IPS-18c (cell line): ENCODE measurements around the gene TECPR1.

Source experiments
- H3K4me3 ChIP-seq: 2 replicates; pipeline ENCODE4 v1.7.0; 2013; ENCODE audit warnings: low read depth, mild to moderate bottlenecking, low read length, moderate library complexity; ENCODE audit not compliant: insufficient read depth
- H3K9me3 ChIP-seq: one replicate; pipeline ENCODE4 v1.6.1; 2013; ENCODE audit warnings: mild to moderate bottlenecking, low read length, moderate library complexity; ENCODE audit not compliant: control insufficient read depth, insufficient read depth

Gene TECPR1, protein sequence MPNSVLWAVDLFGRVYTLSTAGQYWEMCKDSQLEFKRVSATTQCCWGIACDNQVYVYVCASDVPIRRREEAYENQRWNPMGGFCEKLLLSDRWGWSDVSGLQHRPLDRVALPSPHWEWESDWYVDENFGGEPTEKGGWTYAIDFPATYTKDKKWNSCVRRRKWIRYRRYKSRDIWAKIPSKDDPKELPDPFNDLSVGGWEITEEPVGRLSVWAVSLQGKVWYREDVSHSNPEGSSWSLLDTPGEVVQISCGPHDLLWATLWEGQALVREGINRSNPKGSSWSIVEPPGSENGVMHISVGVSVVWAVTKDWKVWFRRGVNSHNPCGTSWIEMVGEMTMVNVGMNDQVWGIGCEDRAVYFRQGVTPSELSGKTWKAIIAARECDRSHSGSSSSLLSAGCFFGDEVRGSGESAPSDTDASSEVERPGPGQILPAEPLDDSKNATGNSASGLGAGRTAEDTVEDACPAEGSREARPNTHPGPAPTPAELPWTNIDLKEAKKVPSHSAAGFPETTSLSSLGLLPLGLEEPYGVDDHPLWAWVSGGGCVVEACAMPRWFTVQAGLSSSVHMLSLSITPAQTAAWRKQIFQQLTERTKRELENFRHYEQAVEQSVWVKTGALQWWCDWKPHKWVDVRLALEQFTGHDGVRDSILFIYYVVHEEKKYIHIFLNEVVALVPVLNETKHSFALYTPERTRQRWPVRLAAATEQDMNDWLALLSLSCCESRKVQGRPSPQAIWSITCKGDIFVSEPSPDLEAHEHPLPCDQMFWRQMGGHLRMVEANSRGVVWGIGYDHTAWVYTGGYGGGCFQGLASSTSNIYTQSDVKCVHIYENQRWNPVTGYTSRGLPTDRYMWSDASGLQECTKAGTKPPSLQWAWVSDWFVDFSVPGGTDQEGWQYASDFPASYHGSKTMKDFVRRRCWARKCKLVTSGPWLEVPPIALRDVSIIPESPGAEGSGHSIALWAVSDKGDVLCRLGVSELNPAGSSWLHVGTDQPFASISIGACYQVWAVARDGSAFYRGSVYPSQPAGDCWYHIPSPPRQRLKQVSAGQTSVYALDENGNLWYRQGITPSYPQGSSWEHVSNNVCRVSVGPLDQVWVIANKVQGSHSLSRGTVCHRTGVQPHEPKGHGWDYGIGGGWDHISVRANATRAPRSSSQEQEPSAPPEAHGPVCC

DNA sequence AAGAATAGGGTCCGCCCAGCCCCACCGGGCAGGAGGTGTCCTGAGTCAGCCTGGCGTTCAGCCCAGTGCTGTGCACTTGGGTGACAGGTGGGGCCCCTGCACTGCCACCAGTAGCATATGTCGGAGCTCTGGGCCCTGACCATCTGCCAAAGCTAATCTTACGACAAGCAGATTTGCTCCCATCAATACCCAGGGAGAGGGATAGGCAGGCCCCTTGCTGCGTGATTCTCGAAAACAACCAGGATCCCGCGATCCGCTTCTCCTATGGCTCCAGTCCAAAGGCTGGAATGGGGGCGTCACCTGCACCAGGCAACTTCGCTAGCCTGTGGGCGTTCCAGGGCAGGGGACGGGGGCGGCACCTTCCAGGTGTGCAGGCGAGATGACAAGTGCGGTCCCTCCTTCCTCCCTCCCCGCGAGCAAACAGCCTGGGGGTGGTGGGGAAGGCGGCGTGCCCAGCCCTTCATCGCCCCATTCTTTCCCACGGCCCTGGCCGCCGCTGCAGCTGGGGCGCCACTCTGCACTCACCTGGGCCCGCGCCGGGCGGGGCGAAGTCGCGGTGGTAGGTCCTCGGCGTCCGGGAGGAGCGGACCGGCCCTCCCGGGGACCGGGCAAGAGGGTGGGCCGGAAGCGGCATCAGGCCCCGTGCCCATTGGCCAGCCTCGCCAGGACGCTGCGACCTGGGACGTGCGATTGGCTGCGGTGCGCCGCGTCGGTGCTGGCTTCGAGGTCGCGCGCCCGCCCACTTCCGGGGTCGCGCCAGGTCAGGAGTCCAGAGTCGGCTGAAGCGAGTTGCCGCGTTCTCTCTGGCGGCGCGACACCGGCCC lies at the start of gene TECPR1:
TSS of gene TECPR1 (minus strand) at position 632 of the 824 bp plus-strand sequence. CDS start 6,086 bp downstream, outside the sequence.
- Histone ChIP-seq H3K9me3 (no peaks in the 10 kb centered on the region), H3K4me3 (peak within 1 kb of the TSS; percentile 94)

GRCh38 chr7:98300595-98301372 lies 48.8 kb upstream of the TECPR1 start:
- H3K4me3 ChIP-seq = no peak overlapping the region; the same call in 1 of the 2 replicates

GRCh38 chr7:98297626-98298286 lies 45.7 kb upstream of the TECPR1 start:
- Histone ChIP-seq H3K9me3 (peaks cover 2% of the 10 kb centered on the region), H3K4me3 (no peak overlapping the region)

More at GRCh38 chr7:98300595-98301372, 48.8 kb upstream of the TECPR1 start:
- H3K9me3 ChIP-seq = peaks cover 2% of the 10 kb centered on the region

GRCh38 chr7:98296833-98297232 lies 44.8 kb upstream of the TECPR1 start:
- no peak overlapping the region for H3K4me3 ChIP-seq
- peaks cover 2% of the 10 kb centered on the region for H3K9me3 ChIP-seq

- no peak overlapping the region for H3K4me3 ChIP-seq
- peaks cover 2% of the 10 kb centered on the region for H3K9me3 ChIP-seq
These were observed 43.6 kb upstream of the TECPR1 start for GRCh38 chr7:98295467-98296192.

DNA sequence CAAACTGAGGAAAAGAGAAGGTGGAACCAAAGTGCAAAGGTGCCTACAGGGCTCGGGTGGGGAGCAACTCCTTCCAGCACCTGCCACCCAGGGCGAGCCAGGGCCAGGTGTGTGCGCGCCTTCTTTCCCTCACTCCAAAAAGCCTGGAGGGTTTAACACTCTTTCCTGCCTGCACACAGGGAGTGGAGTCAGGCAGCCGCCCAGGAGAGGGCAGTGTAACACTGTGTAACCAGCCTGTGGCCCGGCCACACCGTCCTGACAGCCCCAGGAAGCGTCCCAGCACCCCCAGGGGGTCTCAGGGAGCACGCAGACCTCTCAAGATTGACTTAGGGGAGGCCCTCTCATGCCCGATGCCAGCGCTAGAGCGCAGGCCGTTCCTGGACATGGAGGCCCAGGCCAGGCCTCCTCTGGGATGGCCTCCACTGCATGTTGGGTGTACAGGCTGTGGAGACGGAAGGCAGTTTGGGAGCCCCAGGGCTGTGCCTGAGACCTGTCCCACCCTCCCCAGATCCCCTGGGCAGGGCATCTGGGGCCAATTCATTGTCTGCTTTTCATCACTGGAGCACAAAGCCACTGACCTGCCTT lies 42.9 kb upstream of the TECPR1 start:
- no peak overlapping the region for H3K4me3 ChIP-seq
- H3K9me3 ChIP-seq = no peaks in the 10 kb centered on the region

DNA sequence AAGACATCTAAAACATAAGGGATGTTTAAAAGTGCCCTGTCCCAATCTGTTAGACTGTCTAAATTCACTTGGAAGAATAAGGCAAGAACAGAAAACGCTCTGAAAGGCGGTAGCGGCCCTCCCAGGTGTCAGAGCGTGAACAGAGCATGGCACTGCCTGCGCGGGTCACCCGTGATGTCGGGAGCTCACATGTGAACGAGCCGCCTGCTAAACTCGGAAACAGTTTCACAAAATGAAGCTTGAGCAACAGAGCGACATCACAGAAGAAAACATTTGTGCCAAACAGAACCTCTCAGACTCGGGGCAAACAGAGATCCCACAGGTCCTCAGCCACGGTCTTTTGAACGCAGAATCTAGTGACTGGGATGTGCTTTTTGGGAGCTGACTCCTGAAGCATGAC lies 42.3 kb upstream of the TECPR1 start:
- Histone ChIP-seq H3K9me3 (no peaks in the 10 kb centered on the region), H3K4me3 (no peak overlapping the region)

DNA sequence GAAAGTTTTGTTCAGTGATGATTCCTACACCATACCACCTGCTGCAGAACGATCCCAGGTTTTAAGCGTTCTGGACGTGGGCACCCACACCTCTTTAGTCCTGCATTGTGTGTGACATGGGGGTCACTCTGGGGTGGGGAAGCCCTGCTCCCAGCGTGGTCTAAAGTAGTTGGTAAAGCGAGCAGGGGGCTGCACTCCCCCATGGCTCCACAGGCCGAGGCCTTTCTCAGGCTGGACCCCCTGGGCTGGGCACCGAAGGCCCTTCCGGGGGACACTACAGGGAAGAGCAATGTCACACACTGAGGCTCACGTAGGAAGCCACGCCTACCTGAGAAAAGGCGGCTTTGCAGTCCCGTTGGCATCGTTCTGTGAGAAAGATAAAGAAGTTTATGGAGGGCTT lies 41.7 kb upstream of the TECPR1 start:
- H3K4me3 ChIP-seq = no peak overlapping the region
- no peaks in the 10 kb centered on the region for H3K9me3 ChIP-seq

DNA sequence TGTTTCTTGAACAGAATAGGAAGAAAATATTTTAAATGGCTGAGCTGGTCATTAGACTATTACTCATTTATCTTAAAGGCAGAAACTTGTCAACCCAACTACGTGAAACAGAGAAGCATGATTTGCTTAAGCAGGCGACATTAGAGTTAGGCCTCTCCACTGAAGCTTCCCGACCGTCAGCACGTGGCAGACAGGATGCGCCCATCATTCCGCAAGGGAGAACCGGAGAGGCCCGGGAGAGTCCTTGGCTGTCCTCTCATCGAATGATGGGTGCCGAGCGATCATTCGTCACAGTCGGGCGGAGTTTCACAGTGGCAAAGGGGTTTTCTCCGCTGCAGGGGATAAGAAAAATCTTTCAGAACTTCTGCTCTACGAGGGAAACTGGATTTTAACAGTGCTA lies 41.2 kb upstream of the TECPR1 start:
- no peak overlapping the region for H3K4me3 ChIP-seq
- H3K9me3 ChIP-seq = no peaks in the 10 kb centered on the region

- no peaks in the 10 kb centered on the region for H3K9me3 ChIP-seq
- no peak overlapping the region for H3K4me3 ChIP-seq
These were observed 39.7 kb upstream of the TECPR1 start for GRCh38 chr7:98291717-98292116.

DNA sequence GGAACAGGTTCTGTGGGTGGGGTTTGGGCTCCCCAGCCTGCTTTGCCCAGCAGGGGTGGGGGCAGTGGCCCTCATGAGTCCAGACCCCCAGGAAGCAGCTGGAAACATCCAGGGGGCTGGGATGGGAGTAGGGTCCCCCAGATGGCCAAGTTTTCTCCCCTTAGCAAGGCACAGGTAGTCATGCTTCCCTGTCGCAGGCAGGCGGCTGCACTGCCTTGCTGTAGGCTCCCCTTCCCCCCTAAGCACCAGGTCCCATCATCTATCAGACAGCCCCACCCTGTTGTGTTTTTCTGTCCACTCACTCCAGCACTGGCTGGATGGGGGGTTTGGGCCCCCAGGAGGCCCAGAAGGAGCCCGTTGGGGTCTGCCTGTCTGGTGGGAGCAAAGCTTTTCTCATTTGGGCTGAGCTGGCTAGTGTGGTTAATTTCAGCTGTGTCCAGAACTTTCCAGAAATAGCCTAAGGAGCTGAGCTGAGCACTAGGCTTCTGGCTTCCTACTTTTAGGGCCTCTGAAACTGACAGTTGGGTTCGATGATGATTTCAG lies 37.4 kb upstream of the TECPR1 start:
- no peaks in the 10 kb centered on the region for H3K9me3 ChIP-seq
- H3K4me3 ChIP-seq = no peak overlapping the region

- H3K9me3 ChIP-seq = no peaks in the 10 kb centered on the region
- H3K4me3 ChIP-seq = no peak overlapping the region
These were observed 36.2 kb upstream of the TECPR1 start for GRCh38 chr7:98288064-98288823.

- H3K9me3 ChIP-seq = no peaks in the 10 kb centered on the region
- no peak overlapping the region for H3K4me3 ChIP-seq
These were observed 35.5 kb upstream of the TECPR1 start for GRCh38 chr7:98287486-98287959.
